ENCODE results near the gene PRDM16.

PRDM16 gene

GRCh38 chr1:3217181-3217641 lies 148.2 kb downstream of the PRDM16 start:
- Histone ChIP-seq H3K4me3 (ENCODE audit: low read depth, low read length) (no peak overlapping the region), H3K36me3 (ENCODE audit: control insufficient read depth, insufficient read depth, low read length) (no peaks in the 10 kb centered on the region), H3K27ac (ENCODE audit: low read depth, low read length) (no peak overlapping the region), H3K4me1 (ENCODE audit: control insufficient read depth, insufficient read depth, low read length) (no peaks in the 10 kb centered on the region), H3K9me3 (ENCODE audit: control insufficient read depth, insufficient read depth, low read length) (no peaks in the 10 kb centered on the region), H3K27me3 (ENCODE audit: control insufficient read depth, insufficient read depth, low read length) (no peaks in the 10 kb centered on the region), H3K9ac (ENCODE audit: low read depth, low read length) (no peak overlapping the region)

- no peak overlapping the region for H3K4me3 ChIP-seq (ENCODE audit: low read depth, low read length)
- no peaks in the 10 kb centered on the region for H3K27me3 ChIP-seq (ENCODE audit: control insufficient read depth, insufficient read depth, low read length)
- no peaks in the 10 kb centered on the region for H3K4me1 ChIP-seq (ENCODE audit: control insufficient read depth, insufficient read depth, low read length)
- no peak overlapping the region for H3K27ac ChIP-seq (ENCODE audit: low read depth, low read length)
- H3K36me3 ChIP-seq (ENCODE audit: control insufficient read depth, insufficient read depth, low read length) = no peaks in the 10 kb centered on the region
- H3K9ac ChIP-seq (ENCODE audit: low read depth, low read length) = no peak overlapping the region
- H3K9me3 ChIP-seq (ENCODE audit: control insufficient read depth, insufficient read depth, low read length) = no peaks in the 10 kb centered on the region
Observed at GRCh38 chr1:3217979-3218679, 149.1 kb downstream of the PRDM16 start.

- Histone ChIP-seq H3K4me3 (ENCODE audit: low read depth, low read length) (no peak overlapping the region), H3K36me3 (ENCODE audit: control insufficient read depth, insufficient read depth, low read length) (no peaks in the 10 kb centered on the region), H3K9ac (ENCODE audit: low read depth, low read length) (no peak overlapping the region), H3K4me1 (ENCODE audit: control insufficient read depth, insufficient read depth, low read length) (no peaks in the 10 kb centered on the region), H3K9me3 (ENCODE audit: control insufficient read depth, insufficient read depth, low read length) (no peaks in the 10 kb centered on the region), H3K27ac (ENCODE audit: low read depth, low read length) (no peak overlapping the region), H3K27me3 (ENCODE audit: control insufficient read depth, insufficient read depth, low read length) (no peaks in the 10 kb centered on the region)
Observed at GRCh38 chr1:3219005-3219790, 150.2 kb downstream of the PRDM16 start.

GRCh38 chr1:3219791-3220467 lies 150.9 kb downstream of the PRDM16 start:
- H3K9me3 ChIP-seq (ENCODE audit: control insufficient read depth, insufficient read depth, low read length) = no peaks in the 10 kb centered on the region
- no peaks in the 10 kb centered on the region for H3K36me3 ChIP-seq (ENCODE audit: control insufficient read depth, insufficient read depth, low read length)
- H3K4me1 ChIP-seq (ENCODE audit: control insufficient read depth, insufficient read depth, low read length) = no peaks in the 10 kb centered on the region
- no peaks in the 10 kb centered on the region for H3K27me3 ChIP-seq (ENCODE audit: control insufficient read depth, insufficient read depth, low read length)
- H3K4me3 ChIP-seq (ENCODE audit: low read depth, low read length) = no peak overlapping the region
- no peak overlapping the region for H3K27ac ChIP-seq (ENCODE audit: low read depth, low read length)
- no peak overlapping the region for H3K9ac ChIP-seq (ENCODE audit: low read depth, low read length)

GRCh38 chr1:3221112-3222041 lies 152.4 kb downstream of the PRDM16 start:
- Histone ChIP-seq H3K4me3 (ENCODE audit: low read depth, low read length) (no peak overlapping the region), H3K27me3 (ENCODE audit: control insufficient read depth, insufficient read depth, low read length) (no peaks in the 10 kb centered on the region), H3K27ac (ENCODE audit: low read depth, low read length) (no peak overlapping the region), H3K36me3 (ENCODE audit: control insufficient read depth, insufficient read depth, low read length) (no peaks in the 10 kb centered on the region), H3K4me1 (ENCODE audit: control insufficient read depth, insufficient read depth, low read length) (no peaks in the 10 kb centered on the region), H3K9ac (ENCODE audit: low read depth, low read length) (no peak overlapping the region), H3K9me3 (ENCODE audit: control insufficient read depth, insufficient read depth, low read length) (no peaks in the 10 kb centered on the region)

GRCh38 chr1:3222042-3222692 lies 153.2 kb downstream of the PRDM16 start:
- H3K27ac ChIP-seq (ENCODE audit: low read depth, low read length) = no peak overlapping the region
- H3K27me3 ChIP-seq (ENCODE audit: control insufficient read depth, insufficient read depth, low read length) = no peaks in the 10 kb centered on the region
- no peaks in the 10 kb centered on the region for H3K9me3 ChIP-seq (ENCODE audit: control insufficient read depth, insufficient read depth, low read length)
- H3K36me3 ChIP-seq (ENCODE audit: control insufficient read depth, insufficient read depth, low read length) = no peaks in the 10 kb centered on the region
- no peak overlapping the region for H3K9ac ChIP-seq (ENCODE audit: low read depth, low read length)
- no peak overlapping the region for H3K4me3 ChIP-seq (ENCODE audit: low read depth, low read length)
- H3K4me1 ChIP-seq (ENCODE audit: control insufficient read depth, insufficient read depth, low read length) = no peaks in the 10 kb centered on the region

GRCh38 chr1:3225661-3226060 lies 156.7 kb downstream of the PRDM16 start:
- Histone ChIP-seq H3K27ac (ENCODE audit: low read depth, low read length) (no peak overlapping the region), H3K4me1 (ENCODE audit: control insufficient read depth, insufficient read depth, low read length) (no peaks in the 10 kb centered on the region), H3K9ac (ENCODE audit: low read depth, low read length) (no peak overlapping the region), H3K9me3 (ENCODE audit: control insufficient read depth, insufficient read depth, low read length) (no peaks in the 10 kb centered on the region), H3K36me3 (ENCODE audit: control insufficient read depth, insufficient read depth, low read length) (no peaks in the 10 kb centered on the region), H3K27me3 (ENCODE audit: control insufficient read depth, insufficient read depth, low read length) (no peaks in the 10 kb centered on the region), H3K4me3 (ENCODE audit: low read depth, low read length) (no peak overlapping the region)

GRCh38 chr1:3226191-3226590 lies 157.2 kb downstream of the PRDM16 start:
- H3K27ac ChIP-seq (ENCODE audit: low read depth, low read length) = no peak overlapping the region
- no peak overlapping the region for H3K9ac ChIP-seq (ENCODE audit: low read depth, low read length)
- H3K36me3 ChIP-seq (ENCODE audit: control insufficient read depth, insufficient read depth, low read length) = no peaks in the 10 kb centered on the region
- no peaks in the 10 kb centered on the region for H3K27me3 ChIP-seq (ENCODE audit: control insufficient read depth, insufficient read depth, low read length)
- H3K4me1 ChIP-seq (ENCODE audit: control insufficient read depth, insufficient read depth, low read length) = no peaks in the 10 kb centered on the region
- no peaks in the 10 kb centered on the region for H3K9me3 ChIP-seq (ENCODE audit: control insufficient read depth, insufficient read depth, low read length)
- no peak overlapping the region for H3K4me3 ChIP-seq (ENCODE audit: low read depth, low read length)

- H3K4me1 ChIP-seq (ENCODE audit: control insufficient read depth, insufficient read depth, low read length) = no peaks in the 10 kb centered on the region
- no peak overlapping the region for H3K4me3 ChIP-seq (ENCODE audit: low read depth, low read length)
- no peaks in the 10 kb centered on the region for H3K9me3 ChIP-seq (ENCODE audit: control insufficient read depth, insufficient read depth, low read length)
- H3K36me3 ChIP-seq (ENCODE audit: control insufficient read depth, insufficient read depth, low read length) = no peaks in the 10 kb centered on the region
- no peak overlapping the region for H3K9ac ChIP-seq (ENCODE audit: low read depth, low read length)
- no peak overlapping the region for H3K27ac ChIP-seq (ENCODE audit: low read depth, low read length)
- H3K27me3 ChIP-seq (ENCODE audit: control insufficient read depth, insufficient read depth, low read length) = no peaks in the 10 kb centered on the region
Observed at GRCh38 chr1:3226701-3227350, 157.8 kb downstream of the PRDM16 start.

- Histone ChIP-seq H3K9me3 (ENCODE audit: control insufficient read depth, insufficient read depth, low read length) (no peaks in the 10 kb centered on the region), H3K36me3 (ENCODE audit: control insufficient read depth, insufficient read depth, low read length) (no peaks in the 10 kb centered on the region), H3K27me3 (ENCODE audit: control insufficient read depth, insufficient read depth, low read length) (no peaks in the 10 kb centered on the region), H3K4me3 (ENCODE audit: low read depth, low read length) (no peak overlapping the region), H3K9ac (ENCODE audit: low read depth, low read length) (no peak overlapping the region), H3K27ac (ENCODE audit: low read depth, low read length) (no peak overlapping the region), H3K4me1 (ENCODE audit: control insufficient read depth, insufficient read depth, low read length) (no peaks in the 10 kb centered on the region)
Observed at GRCh38 chr1:3227351-3227704, 158.3 kb downstream of the PRDM16 start.
